Measurements from ENCODE around the gene SEMA5B. TPM values are rescaled to one million over a fixed set of nuclear protein-coding genes. Genes with fewer than 3 reads are reported as not detected.

The SEMA5B gene
- total RNA-seq, 1 donor from 2014 or later: 1.1 TPM

GRCh38 chr3:122985539-122985938 is 42.0 kb downstream of the SEMA5B start:
- no peaks in the 10 kb centered on the region for H3K9me3 Mint-ChIP-seq (ENCODE audit: unreplicated experiment)
- no peak overlapping the region for H3K4me3 Mint-ChIP-seq (ENCODE audit: unreplicated experiment)
- DNase-seq (ENCODE audit: low spot score): no peak

DNA sequence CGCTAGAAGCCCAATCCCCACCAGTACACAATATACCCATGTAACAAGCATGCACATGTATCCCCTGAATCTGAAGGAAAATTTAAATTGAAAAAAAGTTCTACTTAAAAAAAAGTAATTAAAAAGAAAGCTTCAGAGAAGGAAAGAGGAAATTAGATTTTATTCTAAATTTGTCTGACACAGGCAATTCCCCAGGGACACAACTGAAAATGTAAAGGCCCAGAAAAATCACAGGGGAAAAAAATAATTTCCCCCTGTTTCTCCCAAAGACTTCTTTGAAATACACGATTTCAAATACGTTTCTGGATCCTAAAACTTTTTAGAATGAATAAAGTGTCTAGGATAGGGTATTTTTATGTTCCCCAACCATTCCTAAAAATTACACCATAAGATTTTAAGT is 42.9 kb downstream of the SEMA5B start:
- Mint-ChIP-seq H3K4me3 (ENCODE audit: unreplicated experiment) (no peak overlapping the region), H3K4me1 (ENCODE audit: unreplicated experiment) (peaks cover 22% of the 10 kb centered on the region), H3K36me3 (ENCODE audit: low read depth, unreplicated experiment) (no peaks in the 10 kb centered on the region)

More at GRCh38 chr3:122985539-122985938, 42.0 kb downstream of the SEMA5B start:
- Mint-ChIP-seq H3K27ac (ENCODE audit: unreplicated experiment) (no peak overlapping the region), H3K4me1 (ENCODE audit: unreplicated experiment) (peaks cover 22% of the 10 kb centered on the region), H3K27me3 (ENCODE audit: unreplicated experiment) (peaks cover 6% of the 10 kb centered on the region), H3K36me3 (ENCODE audit: low read depth, unreplicated experiment) (no peaks in the 10 kb centered on the region)
- TF ChIP-seq, protein P1, sequence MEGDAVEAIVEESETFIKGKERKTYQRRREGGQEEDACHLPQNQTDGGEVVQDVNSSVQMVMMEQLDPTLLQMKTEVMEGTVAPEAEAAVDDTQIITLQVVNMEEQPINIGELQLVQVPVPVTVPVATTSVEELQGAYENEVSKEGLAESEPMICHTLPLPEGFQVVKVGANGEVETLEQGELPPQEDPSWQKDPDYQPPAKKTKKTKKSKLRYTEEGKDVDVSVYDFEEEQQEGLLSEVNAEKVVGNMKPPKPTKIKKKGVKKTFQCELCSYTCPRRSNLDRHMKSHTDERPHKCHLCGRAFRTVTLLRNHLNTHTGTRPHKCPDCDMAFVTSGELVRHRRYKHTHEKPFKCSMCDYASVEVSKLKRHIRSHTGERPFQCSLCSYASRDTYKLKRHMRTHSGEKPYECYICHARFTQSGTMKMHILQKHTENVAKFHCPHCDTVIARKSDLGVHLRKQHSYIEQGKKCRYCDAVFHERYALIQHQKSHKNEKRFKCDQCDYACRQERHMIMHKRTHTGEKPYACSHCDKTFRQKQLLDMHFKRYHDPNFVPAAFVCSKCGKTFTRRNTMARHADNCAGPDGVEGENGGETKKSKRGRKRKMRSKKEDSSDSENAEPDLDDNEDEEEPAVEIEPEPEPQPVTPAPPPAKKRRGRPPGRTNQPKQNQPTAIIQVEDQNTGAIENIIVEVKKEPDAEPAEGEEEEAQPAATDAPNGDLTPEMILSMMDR (IDR thresholded peaks at IDR 0.05; ENCODE audit: unreplicated experiment): no peak

GRCh38 chr3:122984007-122984406 is 43.6 kb downstream of the SEMA5B start:
- no peak overlapping the region for H3K4me3 Mint-ChIP-seq (ENCODE audit: unreplicated experiment)
- H3K4me1 Mint-ChIP-seq (ENCODE audit: unreplicated experiment): peaks cover 22% of the 10 kb centered on the region
- TF ChIP-seq, protein P1 (IDR thresholded peaks at IDR 0.05; ENCODE audit: unreplicated experiment): no peak
- H3K27ac Mint-ChIP-seq (ENCODE audit: unreplicated experiment): no peak overlapping the region
- peaks cover 6% of the 10 kb centered on the region for H3K27me3 Mint-ChIP-seq (ENCODE audit: unreplicated experiment)
- no peaks in the 10 kb centered on the region for H3K9me3 Mint-ChIP-seq (ENCODE audit: unreplicated experiment)
- DNase-seq (ENCODE audit: low spot score): no peak
- H3K36me3 Mint-ChIP-seq (ENCODE audit: low read depth, unreplicated experiment): no peaks in the 10 kb centered on the region

More for the DNA sequence above, 42.9 kb downstream of the SEMA5B start:
- Mint-ChIP-seq H3K9me3 (ENCODE audit: unreplicated experiment) (no peaks in the 10 kb centered on the region), H3K27ac (ENCODE audit: unreplicated experiment) (no peak overlapping the region), H3K27me3 (ENCODE audit: unreplicated experiment) (peaks cover 6% of the 10 kb centered on the region)
- DNase-seq (ENCODE audit: low spot score): no peak
- TF ChIP-seq, protein P1 (IDR thresholded peaks at IDR 0.05; ENCODE audit: unreplicated experiment): no peak

- Mint-ChIP-seq H3K36me3 (ENCODE audit: low read depth, unreplicated experiment) (no peaks in the 10 kb centered on the region), H3K9me3 (ENCODE audit: unreplicated experiment) (no peaks in the 10 kb centered on the region), H3K4me1 (ENCODE audit: unreplicated experiment) (peaks cover 22% of the 10 kb centered on the region), H3K27me3 (ENCODE audit: unreplicated experiment) (peaks cover 6% of the 10 kb centered on the region), H3K27ac (ENCODE audit: unreplicated experiment) (no peak overlapping the region), H3K4me3 (ENCODE audit: unreplicated experiment) (no peak overlapping the region)
- peak; percentile 16 for DNase-seq (ENCODE audit: low spot score)
- TF ChIP-seq, protein P1 (IDR thresholded peaks at IDR 0.05; ENCODE audit: unreplicated experiment): no peak
These were observed 45.1 kb downstream of the SEMA5B start for GRCh38 chr3:122982216-122983185.

DNA sequence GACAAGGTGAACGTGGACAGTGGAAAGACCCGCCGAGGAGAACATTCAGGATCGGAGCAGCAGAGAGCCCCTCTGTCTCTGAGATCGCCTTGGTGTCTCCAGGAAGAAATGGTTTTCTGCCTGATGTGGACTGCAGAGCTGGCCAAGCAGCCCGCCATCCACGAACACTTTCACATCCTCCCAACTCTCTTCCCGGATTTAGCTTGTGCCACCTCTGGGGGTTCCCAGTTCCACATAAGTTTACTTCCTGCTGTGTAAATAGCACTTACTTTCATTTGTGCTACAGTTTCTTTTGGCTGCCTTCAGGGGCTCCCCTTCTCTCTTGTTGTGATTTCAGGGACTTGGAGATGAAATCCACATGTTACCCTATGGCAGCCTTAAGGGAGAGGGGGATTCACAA is 48.4 kb downstream of the SEMA5B start:
- Mint-ChIP-seq H3K27me3 (ENCODE audit: unreplicated experiment) (peaks cover 8% of the 10 kb centered on the region), H3K4me3 (ENCODE audit: unreplicated experiment) (no peak overlapping the region), H3K9me3 (ENCODE audit: unreplicated experiment) (no peaks in the 10 kb centered on the region), H3K4me1 (ENCODE audit: unreplicated experiment) (peaks cover 32% of the 10 kb centered on the region), H3K27ac (ENCODE audit: unreplicated experiment) (no peak overlapping the region), H3K36me3 (ENCODE audit: low read depth, unreplicated experiment) (peaks cover 4% of the 10 kb centered on the region)
- no peak for DNase-seq (ENCODE audit: low spot score)
- TF ChIP-seq, protein P1 (IDR thresholded peaks at IDR 0.05; ENCODE audit: unreplicated experiment): no peak
